Fibroblast of skin of abdomen (primary cell): ENCODE results near the gene MMP23B. TPM values are rescaled to one million over a fixed set of nuclear protein-coding genes. Genes with fewer than 3 reads are reported as not detected.
"Not testable (repeated sequence)": the region's sequence is repeated elsewhere in the genome, so short reads cannot be mapped to it uniquely, and the experiment has no call there.

Source experiments
- DNase-seq: peaks from one replicate; pipeline ENCODE4 v3.0.0-alpha.2; 2013
- polyA plus RNA-seq, 2 experiments: library from polyadenylated mRNA; unstranded; fragments of 120-200 nt; gene quantifications; one replicate each; pipeline ENCODE4 v1.2.1, GENCODE V29; 2013; ENCODE audit not compliant: insufficient read length in 2 of 2

Gene MMP23B
- polyA plus RNA-seq (2013, experiment 1 of 2; ENCODE audit: insufficient read length): 13.1 TPM
- 13.3 TPM for polyA plus RNA-seq (2013, experiment 2 of 2; ENCODE audit: insufficient read length)

DNA sequence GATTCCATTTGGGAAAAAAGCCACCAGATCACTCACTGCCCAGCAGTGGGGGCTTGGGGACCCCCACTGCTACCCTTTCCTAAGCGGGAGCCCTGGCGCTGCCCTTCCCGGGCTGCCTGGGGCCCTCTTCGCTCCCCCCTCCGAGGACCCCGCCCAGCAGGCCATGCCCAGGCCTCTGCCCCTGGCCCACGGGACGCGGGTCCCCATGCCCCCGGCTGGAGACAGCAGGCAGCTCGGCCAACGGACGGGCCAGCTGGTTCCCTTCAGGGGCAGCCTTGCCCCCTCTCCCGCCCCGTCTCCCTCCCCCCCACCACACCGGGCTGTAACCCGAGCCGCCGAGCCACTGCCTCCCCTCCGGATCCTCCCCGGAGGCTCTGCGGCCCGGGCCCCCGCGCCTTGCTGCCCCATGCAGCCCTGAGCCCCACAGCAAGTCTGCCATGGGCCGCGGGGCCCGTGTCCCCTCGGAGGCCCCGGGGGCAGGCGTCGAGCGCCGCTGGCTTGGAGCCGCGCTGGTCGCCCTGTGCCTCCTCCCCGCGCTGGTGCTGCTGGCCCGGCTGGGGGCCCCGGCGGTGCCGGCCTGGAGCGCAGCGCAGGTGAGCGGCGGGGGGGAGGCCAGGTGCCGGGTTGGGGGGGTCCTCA lies at the start of gene MMP23B:
TSS of gene MMP23B (plus strand) at position 392 of the 639 bp plus-strand sequence. CDS start at position 438, 46 bp downstream.
- no peak for DNase-seq

DNA sequence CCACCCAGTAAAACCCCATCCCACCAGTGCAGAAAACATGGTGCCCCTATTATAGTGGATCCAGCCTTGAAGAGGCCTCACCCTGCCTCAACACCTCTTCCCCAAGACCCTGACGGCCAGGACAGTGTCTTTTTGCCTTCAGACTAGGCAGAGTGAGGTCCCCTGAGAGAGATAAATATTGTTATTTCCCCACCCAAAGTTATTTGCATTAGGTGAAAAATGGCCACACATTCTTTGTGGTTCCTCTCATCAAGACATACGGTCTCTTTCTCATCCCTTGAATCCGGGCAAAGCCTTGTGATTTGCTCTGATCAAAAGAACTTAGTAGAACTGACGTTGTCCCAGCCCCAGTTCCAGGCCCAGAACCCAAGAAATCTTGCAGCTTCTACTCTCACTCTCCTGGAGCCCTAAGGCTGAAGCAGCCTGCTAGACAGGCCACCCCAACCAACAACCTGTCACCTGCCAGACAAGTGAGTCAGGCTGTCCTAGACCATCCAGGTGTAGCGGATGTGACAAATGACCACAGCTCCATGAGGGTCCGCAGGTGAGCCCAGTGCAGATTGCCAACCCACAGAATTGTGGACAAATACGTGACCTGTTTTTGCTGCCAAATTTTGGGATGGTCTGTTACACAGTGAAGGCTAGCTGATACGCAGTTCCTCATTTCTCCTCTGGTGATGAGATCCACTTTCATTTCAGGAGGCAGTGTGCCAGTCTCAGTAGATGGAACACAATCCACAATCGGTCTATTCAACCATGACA lies 49.2 kb upstream of the MMP23B start:
- DNase-seq: no peak

DNA sequence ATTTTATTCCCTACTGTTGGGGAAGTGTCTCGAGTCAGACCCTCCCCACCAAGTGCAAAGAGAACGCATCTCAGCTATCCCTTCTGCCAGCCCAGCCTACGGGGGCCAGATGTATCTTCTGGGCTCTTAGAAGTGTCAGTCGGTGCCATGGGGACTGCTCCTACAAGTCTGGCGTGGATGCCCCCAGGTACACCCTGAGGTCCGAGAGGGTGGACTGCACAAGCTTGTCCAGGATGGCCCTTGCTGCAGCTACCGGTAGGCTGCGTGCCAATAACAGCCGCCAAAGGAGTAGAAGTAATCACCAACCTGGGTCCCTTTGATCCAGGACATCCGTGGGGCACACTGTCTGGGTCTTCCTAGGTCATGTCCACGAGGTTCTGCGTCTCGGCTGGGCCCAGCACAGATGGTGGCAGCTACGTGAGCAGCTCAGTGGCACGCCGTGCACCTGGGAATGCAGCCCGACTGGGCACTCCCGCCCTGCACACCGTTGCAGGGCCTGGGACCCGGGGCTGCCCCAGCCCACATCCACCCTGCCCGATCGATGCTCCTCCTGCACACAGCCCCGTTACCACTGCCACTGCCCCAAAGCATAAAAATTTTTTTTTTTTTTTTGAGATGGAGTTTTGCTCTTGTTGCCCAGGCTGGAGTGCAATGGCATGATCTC lies 48.5 kb upstream of the MMP23B start:
- DNase-seq: no peak

DNA sequence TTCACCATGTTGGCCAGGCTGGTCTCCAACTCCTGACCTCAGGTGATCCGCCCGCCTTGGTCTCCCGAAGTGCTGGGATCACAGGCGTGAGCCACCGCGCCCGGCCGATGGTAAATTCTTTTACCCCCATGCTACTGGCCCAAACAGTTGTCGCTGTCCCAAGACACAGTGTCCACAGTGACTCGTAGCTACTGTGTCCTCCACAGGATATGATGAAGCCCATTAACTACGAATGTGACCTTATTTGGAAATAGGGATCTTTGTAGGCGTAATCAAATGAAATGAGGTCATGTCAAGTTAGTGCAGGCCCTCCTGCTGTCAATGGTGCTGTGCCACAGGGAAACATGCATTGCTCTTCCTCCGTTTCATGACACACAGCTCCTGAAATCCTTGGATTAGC lies 40.5 kb upstream of the MMP23B start:
- DNase-seq: peak; percentile 35

DNA sequence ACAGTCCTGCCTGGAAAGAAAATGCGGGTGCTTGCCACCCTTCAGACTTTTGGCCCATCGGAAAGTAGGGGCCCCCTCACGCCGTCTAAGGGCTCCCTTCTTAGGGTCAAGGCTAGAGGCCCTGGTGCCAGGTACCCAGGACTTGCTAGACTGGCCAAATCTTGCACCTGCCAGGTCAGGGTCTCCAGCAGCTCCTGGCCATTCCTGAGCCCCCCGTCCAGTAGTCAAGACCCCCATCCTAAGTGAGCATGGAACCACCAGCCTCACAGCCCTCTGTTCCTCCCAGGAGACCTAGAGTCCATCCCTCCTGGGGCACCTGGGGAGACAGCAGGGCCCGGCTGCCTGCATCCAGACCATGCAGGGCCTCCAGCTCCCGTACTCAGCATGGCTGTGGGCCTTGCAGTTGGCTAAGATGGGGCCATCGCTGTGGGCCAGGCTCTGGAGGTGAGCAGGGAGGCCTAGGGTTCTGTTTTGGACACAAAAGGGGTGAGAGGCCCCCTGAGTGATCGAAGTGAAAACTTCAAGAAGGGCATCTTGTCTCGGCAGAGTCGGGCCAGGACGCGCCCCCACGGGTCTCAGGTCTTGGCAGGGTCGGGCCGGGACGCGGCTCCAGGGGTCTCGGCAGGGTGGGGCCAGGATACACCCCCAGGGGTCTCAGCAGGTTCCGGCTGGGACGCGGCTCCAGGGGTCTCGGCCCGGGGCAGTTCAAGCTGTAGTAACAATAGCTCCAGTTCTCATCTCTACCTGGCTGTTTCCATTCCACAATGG lies 38.0 kb upstream of the MMP23B start:
- DNase-seq: no peak

DNA sequence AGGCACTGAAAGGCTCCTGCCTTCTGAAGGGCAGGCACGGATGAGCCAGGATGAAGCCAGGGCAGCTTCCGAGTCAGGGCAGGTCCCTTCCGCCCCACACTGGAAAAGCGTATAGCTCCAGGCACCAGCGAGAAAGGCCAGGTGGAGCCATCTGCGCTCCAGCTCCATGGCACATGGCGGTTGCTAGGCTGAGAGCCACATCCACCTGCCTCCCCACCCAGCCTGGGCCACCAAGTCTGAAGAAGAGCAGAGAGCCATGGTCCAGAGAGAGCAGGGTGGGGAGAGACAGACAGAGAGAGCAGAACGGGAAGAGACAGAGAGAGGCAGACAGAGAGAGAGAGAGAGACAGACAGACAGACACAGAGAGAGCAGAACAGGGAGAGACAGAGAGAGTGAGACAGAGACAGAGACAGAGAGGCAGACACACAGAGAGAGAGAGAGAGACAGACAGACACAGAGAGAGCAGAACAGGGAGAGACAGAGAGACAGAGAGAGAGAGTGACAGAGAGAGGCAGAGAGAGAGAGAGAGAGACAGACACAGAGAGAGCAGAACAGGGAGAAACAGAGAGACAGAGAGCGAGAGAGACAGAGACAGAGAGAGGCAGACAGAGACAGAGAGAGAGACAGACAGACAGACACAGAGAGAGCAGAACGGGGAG lies 37.2 kb upstream of the MMP23B start:
- DNase-seq: no peak

DNA sequence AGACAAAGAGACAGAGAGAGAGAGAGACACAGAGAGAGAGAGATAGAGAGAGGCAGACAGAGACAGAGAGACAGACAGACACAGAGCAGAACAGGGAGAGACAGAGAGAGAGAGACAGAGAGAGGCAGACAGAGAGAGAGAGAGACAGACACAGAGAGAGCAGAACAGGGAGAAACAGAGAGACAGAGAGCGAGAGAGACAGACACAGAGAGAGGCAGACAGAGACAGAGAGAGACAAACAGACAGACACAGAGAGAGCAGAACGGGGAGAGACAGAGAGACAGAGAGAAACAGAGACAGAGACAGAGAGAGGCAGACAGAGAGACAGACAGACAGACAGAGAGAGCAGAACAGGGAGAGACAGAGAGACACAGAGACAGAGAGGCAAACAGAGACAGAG lies 36.6 kb upstream of the MMP23B start:
- not testable (repeated sequence) for DNase-seq

DNA sequence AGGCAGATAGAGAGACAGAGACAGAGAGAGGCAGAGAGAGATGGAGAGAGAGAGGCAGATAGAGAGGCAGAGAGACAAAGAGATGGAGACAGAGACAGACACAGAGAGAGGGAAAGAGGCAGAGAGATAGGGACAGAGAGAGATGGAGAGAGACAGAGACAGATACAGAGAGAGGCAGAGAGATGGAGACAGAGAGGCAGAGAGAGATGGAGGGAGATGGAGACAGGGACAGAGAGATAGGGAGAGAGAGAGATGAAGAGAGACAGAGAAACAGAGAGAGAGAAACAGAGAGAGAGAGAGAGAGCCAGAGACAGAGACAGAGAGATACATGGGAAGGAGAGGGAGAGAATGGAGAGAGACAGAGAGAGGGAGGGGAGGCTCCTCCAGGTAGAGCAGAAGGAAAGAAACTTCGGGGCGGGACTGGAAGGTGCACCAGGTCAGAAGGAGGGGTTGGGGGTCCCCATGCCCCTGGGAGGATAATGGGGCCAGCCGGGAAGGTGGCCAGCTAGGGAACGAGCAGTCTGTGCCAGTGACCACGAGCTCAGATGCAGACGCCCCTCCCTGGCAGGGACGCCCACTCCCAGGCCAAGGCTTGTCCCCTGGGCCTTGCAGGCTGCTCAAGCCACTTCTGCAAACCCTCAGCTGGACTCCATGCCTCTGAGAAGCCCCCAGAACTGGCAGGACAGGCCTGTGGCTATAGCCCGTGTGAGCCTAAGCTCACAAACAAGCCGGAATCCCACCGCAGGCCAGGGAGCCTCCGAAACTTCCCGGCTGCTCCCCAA lies 35.3 kb upstream of the MMP23B start:
- no peak for DNase-seq

DNA sequence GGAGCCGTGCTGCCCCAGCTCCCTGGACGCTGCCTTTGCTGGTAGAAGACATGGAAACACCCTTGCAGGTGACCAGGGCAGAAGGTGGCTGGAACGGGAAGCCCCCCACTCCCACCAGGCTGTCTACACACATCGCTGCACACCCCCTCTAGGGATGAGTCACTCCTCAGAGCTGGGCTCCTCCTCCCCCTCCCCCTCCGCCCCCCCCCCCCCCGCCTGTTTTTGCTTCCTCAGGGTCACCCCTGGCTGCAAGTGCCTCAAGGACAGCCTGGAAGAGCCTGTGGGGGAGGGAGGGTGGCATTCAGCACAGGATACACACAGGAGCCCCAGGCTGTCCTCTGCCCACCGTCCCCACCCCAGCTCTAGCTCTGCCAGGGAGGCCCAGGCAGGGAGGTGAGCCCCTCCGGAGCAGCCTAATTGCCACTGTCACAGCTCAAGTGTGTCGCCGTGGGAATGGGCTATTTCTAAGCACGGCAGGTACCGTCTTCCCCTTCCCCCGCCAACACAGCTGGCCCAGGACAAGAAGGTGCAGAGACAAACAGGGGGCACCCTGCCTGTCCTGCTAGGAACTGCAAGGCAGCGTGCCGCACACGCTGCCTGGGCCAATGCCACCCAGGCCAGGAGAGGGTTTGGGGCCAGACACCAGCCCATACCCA lies 34.6 kb upstream of the MMP23B start:
- no peak for DNase-seq

DNA sequence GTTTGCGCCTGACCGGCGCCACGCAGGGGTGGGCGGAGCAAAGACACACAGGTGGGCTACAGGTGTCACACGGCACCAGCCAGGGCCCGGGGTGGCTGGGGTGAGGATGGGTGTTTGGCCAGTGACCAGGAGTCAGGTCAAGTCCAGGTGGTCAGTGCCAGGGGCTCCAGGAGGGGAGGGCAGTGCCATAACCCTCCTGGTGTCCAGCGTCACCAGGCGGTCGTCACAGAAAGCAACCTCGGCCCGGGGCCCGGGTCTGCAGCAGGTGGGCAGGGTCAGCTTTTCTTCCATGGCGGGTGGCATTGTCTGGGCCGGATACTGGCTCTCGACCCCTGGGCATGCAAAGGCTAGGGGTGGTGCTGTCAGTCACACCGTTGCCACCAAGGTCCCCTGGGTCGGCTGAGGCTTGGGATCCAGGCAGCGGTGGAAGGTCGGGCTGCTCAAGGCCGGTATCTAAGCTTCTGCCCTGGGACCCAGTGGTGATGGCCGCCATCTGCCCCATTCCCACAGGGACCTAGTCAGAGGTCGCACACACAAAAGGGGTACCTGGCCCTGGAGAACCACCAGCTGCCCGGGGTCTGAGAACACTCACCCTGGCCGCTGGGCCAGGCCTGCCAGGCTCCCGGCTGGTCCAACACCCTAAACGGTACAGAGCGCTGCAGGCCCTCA lies 33.8 kb upstream of the MMP23B start:
- no peak for DNase-seq

DNA sequence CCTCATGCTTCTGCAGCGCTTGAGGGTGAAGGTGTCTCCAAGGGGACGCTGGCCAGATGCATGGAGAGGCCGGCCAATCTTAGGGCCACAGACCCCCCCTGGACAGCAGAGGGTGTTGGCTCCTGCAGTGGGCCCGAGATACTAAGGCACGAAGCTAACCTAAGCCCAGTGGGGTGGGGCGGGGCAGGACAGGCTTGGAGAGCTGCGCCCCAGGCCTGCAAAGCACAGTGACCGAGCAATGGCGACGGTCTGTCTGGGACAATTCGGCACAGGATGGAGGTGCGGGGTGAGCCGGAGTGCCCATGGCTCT lies 33.3 kb upstream of the MMP23B start:
- no peak for DNase-seq

DNA sequence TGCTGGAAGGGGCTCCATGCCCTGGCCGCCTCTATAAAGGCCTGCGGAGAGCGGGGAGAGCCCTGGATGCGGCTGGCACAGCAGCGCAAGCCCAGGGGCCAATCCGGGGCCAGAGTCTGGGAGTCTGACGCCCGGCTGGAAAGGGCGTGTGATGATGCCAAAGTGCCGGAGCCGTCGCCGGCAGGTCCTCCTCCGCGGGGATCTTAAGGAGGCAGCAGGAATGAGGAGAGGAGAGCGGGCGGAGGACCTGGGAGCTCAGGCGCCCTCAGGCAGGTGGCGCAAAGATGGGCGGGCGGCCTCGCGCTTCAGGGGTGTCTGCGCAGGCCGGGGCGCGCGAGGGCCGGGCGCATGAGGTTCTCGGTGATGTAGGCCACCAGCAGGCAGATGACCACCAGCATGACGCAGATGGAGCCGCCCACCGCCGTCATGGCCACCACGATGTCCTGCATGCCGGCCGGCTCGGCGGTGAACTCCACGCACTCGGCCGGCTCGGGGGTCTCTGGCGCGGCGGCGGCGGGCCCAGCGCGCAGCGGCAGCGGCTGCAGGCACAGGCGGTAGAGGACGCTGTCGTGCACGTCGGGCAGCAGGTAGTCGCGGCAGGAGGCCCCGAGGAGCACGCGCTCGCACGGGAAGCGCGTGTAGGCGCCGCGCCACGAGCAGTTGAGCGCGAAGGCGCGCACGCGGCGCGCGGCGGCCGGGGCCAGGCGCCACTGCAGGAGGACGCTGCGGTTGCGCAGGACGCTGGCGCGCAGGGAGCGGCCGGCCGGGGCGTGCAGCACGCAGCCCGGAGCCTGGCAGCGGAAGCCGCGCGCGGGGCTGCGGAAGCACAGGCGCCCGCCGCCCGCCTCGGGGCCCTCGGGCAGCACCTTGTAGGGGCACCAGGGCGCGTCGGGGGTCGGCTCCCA lies 32.7 kb upstream of the MMP23B start:
- DNase-seq: peak; percentile 35

DNA sequence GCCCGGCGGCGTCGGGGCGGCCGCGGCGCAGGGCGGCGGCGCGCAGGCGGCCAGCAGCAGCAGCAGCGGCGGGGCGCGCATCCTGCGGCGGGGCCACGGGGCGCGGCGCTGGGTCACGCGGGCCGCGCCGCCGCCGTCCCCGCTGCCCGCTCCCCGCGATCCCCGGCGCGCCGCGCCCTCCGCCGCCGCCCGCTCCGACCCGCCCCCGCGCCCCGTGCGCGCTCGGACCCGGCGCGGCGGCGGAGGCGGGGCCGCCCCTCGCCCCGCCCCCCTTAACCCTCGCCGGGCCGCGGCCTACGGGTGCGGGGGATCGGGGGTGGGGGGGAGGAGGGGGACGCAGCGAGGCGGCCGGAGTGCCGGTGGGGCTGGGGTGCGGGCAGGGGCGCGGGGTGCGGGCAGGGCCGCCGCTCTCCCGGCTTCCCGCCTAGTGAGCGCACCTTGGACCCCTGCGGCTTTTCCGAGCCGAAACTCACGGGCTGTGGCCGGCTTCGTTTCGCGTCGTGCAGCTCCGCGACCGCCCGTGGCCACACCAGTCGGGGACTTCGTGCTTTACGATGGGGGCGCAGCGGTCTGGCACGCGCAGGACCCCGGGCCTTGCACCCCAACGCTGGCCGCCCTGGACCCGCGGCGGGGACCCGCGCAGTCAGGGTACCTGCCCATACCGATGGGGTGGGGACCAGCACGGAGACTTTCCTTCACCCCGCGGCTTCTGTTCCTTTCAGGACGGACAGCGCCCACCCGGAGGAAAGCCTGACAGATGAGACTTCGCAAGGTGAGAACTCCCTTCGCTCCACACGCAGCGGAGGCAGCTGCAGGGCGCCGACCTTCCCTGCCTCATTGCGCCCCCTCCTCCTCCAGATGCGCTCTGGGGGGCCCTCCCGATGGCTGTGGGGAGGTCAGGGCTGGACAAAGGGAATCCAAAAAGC lies 31.8 kb upstream of the MMP23B start, which contains the start of gene FNDC10:
TSS of gene FNDC10 (minus strand) at position 201 of the 926 bp plus-strand sequence. CDS start at position 81, 120 bp downstream.
- DNase-seq: no peak

DNA sequence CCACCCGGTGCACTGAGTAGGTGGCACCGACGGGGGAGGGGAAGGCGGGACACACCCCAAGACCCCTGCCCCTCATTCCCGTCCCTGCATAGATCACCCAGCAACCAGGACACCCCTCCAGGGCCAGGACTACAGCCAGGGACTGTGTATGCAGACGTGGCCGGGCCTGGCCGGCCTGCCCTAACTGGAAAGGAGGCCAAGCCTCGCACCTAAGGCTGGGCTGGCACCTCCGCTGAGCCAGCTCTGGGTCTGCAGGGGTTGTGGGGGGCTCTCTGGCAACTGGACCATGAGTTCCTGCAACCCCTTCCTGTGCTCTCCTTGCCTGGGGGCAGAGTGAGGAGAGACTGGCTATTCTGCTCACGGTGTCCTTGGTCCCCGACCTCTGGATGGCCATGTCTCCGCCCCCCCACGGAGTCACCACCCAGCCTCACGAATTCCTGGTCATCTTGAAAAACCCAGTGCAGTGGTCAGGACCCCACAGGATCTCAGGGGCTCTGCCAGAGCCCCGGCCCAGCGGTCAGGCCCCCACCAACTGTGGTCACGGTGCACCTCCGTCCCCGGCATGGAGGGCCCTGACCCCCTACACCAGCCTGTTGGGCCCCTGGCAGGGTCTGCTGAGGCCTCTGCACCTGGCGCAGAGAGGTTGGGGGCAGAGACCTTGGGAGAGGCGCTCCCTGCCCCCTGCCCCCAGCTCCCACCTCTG lies 31.0 kb upstream of the MMP23B start:
- DNase-seq: no peak

DNA sequence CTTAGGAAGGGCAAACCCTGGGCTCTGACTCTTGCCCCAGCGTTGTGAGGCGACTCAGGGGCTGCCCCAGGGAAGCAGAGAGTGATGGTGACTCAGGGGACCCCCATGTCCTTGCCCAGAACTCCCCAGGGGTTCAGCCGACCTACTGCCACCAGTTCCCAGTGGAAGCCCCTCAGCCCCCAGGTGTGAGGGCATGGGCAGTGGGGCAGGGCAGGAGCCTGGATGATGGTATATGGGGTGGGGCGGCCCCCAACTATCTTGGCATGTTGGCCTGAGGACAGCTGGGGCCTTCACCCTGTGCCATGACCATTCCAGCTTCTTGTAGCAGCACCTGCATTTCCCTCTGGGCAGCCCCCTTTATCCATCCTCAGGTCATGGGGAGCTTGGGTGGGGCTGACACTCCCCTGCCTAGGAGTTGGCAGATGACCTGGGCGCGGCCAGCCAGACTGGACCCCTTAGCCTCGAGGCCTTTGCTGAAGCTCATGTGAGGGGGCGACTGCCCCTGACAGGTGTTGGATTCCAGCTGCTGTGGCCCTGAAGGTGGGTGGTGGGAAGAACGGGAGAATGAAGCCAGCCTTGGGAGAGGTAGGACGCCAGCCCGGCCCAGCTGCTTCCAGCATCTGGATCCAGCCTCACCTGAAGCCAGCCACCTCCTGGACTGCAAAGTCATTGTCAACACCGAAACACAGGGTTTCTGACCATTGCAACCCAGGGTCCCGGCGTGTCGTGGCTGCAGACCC lies 30.2 kb upstream of the MMP23B start:
- DNase-seq: no peak

DNA sequence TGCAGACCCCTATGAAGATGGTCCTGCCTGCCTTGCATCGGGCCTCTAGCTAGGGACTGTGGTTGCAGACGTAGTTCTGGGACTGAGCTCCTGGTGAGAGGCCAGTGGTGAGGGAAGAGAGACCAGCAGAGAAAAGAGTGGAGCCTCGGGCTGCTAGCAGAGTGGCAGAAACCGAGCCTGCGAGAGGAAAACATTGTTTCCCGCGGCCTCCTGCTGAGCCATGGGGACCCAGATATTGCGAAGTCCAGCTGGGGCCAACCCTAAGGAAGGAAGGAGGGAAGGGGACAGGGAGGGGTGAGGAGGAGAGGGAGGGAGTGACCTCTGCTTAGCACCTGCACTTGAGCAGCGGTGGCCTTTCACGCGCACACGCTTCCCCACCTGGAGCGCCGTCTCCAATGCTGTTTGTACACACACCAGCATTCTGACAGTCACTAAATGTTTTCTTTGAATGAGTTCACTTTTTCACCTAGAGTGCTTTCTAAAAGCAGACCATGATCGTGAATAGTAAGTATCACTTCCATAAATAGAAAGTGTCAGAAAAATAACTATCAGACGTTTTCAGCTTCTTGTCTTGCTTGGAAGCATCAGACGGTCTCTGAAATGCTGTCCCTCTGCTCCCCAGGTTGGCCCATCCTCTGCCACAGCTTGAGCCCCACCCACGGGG lies 29.5 kb upstream of the MMP23B start:
- no peak for DNase-seq
